Posterior cingulate gyrus (tissue), 11 donors: ENCODE data around the gene CD300LF.

Experiments
- DNase-seq, 10 donors: peaks; one replicate each; pipeline versions ENCODE4 v3.0.0 to v3.0.0-alpha.2; 2020 to 2021; ENCODE audit warnings: mixed read lengths in 3 of 10
- intact Hi-C: fragments of 100-400 bp; cut with DNase I; formaldehyde crosslinking; loops from one replicate; pipeline ENCODE4 v1.15.1; 2023

The CD300LF gene

DNA sequence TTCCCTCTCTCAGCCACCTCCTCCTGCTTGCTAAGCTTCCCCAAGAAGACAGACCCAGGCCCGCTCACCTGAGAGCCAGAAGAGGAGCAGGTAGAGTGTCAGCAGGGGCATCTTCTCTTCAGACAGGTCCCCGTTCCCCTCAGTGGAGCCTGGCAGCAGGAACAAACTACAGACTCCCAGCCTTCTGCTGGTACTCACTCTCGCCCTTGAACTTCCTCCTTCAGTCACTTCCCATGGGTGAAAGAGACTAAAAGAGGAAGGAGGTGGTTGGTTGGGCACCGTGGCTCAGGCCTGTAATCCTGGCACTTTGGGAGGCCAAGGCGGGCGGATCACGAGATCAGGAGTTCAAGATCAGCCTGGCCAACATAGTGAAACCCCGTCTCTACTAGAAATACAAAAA is at the start of gene CD300LF:
TSS of gene CD300LF (minus strand) at position 168 of the 400 bp plus-strand sequence. CDS start at position 111, 57 bp downstream.
- intact Hi-C loops = no loop called here
- DNase-seq = peak in 1 of 10 donors; percentile 84

DNA sequence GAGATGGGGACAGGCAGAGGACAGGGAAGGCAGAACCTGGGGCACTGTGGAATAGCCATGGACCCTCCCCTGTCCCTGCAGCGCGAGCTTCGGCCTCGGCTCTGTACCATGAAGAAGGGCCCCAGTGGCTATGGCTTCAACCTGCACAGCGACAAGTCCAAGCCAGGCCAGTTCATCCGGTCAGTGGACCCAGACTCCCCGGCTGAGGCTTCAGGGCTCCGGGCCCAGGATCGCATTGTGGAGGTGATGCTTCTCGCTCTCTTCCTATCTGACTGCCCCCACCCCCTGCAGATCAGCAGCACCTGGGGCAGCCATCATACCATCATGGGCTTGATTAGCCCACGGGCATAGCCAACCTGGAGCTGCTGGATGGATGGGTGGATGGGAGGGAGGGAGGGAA is 49.2 kb upstream of the CD300LF start:
- no peak for DNase-seq
- intact Hi-C loops = no loop called here

DNA sequence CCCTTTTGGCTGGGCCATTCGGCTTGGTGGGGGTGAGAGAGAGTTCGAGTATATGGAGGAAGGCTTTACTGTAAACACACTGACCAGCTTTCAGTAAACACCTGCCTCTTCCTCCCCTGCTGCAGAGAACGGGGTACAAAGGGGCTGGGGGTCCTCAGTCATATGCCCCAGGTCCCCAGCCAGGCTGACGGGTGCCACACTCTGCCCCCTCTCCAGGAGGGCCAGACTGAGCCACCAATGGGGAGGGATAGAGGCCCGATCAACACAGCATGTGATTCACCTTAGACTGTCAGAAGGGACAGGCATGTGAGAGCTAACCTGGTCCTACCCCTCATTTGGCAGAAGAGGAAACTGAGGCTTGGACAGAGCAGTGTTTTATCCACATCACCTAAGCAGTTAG is 48.7 kb upstream of the CD300LF start:
- DNase-seq = no peak
- intact Hi-C loops = no loop called here

DNA sequence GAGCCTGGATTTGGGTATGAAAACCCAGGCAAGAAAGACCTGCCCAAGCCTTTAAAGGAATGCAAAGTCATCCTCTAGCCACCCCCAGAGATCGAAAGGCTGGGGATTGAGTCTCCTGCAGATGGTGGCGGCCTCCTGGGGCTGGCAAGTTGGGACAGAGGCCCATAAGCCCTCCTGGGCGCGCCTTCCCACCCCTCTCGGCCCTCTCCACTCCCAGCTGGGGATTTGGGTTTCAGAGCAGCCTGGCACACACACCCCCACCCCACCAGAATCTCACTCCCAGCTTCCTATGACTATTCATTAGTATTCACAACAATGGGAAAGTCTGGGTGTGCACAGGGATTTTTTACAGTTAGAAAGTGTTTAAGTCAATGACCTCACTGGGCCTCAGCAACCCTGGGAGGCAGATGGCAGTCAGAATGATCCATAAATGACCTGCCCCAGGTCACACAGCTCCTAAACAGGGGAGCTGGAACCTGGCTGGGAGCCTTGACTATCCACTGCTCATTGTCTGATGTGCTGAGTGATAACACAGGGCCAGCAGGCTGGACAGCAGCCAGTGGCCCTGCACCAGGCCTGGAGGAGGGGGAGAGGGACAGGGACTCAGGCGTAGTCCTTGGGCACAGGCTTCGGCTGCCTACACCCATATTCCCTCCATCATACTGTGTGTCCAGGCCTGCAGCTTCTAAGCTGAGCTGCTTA is 47.8 kb upstream of the CD300LF start:
- intact Hi-C loops = no loop called here
- DNase-seq = peak in 4 of 10 donors; percentile 45 to 92 (median 74)

DNA sequence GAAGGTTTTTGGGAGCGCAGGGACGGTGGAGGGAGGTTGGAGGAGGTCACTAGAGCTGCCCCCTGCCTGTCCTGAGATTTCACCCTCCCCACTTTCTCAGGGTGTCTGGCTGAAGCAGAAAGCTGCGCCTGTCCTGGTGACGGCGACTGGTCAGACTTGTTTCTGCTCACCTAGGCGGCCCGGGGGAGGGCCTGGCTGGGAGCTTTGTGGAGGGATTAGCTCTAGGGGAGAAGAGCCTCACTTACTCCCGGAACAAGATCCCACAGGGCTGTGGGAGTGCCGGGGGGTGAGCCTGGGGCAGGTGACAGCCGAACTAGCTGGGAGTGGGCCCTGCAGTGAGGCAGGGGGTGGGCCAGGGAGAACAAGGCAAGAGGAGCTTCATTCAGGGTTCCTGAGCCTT is 47.2 kb upstream of the CD300LF start:
- DNase-seq = peak in 1 of 10 donors; percentile 58
- intact Hi-C loops = no loop called here

DNA sequence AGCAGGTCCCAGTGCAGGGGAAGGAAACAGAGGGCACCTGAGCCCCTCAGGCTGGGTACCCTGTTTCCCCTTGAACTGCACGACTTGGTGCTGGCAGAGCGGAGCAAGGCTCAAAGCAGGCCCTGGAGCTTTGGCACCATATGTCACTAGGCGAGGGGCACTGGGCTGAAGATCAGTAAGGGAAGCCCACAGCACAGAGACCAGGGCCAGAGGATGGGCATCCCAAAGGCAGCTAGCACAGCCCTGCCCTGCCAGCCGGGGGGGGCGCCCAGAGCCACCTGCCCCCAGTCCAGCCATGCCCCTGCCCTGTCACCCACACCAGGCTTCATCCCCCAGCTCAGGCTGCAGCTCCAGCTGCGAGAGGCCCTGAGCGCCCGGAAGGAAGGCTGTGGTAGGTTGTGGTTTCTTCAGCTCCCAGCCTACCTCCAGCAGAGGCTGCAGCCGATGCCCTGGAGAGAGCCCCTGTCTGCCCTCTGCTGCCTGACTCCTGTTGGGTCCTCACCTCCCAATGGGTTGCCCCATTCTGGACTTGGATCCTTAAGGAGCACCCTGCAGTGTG is 46.6 kb upstream of the CD300LF start:
- peak in 1 of 10 donors; percentile 82 for DNase-seq
- intact Hi-C loops = no loop called here

DNA sequence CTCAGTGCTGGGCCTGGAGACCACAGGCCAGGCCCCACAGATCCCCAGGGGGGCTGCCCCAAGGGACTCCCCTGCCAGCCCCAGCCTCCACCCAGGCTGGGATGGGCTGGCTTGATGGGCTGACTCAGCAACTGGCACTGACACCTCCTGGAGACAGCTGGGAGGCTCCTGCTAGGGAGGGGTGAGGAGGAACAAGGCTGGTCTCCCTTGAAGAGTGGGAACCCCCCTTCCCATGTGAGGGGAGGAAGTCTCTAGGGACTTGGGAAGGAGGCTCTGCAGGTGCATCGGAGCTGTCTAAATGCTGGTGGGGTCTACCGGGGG is 46.1 kb upstream of the CD300LF start:
- DNase-seq = peak in 1 of 10 donors; percentile 87
- intact Hi-C loops = no loop called here

DNA sequence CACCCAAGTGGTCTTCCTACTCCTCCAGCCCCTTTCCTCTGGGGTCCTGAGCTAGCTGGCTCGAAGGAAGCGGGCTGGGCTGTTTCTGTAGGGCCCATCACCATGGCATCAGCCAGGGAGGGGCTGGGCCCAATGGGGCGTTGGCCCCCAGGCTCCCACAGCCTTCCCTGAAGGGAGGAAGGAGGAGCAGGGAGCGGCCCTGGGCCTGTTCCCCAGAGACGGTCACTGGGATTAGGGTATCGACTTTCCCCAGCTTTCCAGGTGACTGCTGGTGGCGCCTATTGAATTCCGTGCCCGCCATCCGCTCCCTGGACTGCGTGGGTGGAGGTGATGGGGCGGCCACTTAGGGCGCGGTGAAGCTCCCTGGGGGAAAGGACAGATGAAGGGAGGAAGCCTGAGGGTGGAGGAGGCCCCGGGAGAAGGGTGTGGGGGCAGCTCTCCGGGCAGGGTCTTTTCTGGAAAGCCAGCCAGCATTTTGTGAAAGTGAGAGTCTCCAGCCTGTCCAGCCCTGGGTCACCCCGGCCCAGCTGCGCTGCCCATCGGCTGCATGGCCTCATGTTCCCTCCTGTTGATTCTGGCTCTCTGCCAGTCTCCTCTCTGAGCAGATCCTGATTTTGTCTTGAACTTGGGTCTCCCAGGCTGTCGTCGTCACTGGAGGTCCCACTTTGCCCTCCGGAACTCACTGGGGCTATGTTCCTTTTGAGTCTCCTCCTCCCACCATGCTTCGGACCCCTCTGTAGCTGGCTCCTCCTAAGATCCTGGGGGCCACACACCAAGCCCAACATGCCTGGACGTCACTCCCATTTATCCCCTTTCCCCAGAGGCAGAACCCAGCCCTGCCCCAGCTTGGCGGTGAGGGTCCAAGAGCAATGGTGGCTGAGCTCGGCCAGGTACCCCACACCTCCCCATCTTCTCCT is 45.5 kb upstream of the CD300LF start:
- peak in 1 of 10 donors; percentile 58 for DNase-seq
- intact Hi-C loops = no loop called here

DNA sequence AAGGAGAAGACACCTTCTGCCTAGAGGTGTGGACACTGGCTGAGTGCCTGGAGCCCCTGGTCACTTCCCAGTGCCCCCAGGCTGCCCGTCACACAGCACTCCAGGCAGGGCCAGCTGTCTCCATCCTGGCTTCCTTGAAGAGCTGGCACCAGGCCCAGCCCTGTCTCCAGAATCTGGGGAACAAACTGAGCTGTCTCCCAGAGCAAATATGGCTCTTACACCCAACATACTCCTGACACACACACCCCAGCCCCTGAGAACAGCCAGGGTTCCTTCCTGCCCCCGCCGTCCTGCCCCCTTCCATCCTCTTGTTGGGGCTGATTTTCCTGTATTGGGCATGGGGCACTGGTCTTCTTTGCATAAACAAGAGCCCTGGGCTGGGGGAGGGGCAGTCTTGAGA is 44.8 kb upstream of the CD300LF start:
- intact Hi-C loops = no loop called here
- peak in 4 of 10 donors; percentile 64 to 92 (median 84) for DNase-seq

DNA sequence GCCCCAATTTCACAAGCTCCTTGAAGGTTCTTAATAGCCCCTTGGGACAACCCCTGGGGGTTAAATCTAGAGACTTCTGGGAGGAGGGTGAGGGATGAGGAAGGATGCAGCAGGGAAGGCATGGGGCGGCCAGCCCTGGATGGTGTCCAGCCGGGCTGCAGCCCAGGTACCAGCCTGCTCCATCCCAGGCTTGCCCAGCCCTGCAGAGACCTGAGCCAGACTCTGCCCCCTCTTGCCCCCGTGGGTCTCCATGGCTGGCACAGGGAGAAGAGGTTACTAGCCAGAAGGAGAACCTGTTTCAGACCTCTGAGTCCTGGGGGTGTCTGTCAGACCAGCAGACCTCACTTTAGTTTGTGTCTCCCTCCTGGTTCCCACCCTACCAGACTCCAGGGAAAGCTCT is 44.2 kb upstream of the CD300LF start:
- intact Hi-C loops = no loop called here
- peak in 1 of 10 donors; percentile 85 for DNase-seq

DNA sequence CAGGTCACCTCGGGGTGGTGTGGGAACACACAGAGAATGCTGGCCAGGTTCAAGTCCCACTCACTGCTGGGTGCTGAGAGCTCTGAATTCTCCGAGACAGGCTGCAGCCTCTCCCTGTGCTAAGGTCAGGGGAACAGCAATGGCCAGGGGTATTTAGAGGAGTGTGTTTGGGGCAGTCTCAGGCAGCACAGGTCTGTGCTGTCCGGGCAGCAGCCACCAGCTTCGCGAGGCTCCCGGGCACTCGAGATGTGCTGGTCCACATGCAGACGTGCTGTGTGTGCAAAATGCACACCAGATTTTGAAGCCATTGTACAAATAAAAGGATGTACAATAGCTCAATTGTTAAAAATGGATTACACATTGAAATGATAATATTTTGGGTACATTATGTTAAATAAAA is 42.8 kb upstream of the CD300LF start:
- intact Hi-C loops = no loop called here

DNA sequence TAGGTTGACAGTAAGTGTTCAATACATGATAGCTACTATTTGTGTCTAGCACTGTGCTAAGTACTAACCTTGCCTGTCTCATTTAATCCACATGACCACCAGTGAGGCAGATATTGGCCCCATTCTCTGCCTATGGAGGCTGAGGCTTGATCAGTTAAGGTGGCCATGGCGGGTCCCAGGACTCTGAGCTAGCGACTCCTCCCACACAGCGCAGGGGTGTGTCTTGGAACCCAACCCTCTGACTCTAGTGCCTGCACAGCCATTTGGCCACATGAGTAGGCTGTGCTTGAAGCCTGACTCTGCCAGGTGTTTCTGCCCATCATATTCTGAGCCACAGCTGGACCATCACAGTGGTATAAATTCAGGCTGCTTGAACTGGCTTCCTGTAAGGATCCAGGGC is 42.1 kb upstream of the CD300LF start:
- intact Hi-C loops = no loop called here

More for the DNA sequence above, 42.8 kb upstream of the CD300LF start:
- DNase-seq = peak in 1 of 10 donors; percentile 84

DNA sequence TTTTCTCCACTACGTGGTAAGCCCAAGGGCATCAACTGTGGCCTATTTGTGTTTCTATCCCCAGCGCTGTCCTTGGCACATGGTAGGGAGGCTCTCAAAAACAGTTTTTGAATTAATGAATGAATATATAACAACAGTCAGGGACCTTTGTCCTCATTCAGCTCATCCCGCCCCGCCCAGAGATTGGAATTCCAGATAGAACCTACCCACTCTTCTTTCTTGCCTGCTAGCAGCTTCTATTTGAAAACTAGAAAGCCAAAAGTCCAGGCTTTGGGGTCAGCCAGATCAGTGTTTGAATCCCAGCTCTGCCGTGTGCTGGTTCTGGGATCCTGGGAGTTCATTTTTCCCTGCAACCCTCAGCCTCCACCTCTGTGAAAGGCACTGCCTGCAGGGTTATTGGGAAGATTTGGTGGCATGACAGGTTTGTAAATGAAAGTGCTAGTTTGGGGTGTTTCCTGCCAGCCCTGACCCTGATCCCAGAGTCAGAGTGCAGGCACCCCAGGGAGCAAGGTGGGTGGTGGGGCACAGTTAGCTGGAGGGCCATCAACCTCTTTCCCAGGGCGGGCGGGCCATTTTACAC is 40.2 kb upstream of the CD300LF start:
- intact Hi-C loops = no loop called here
- DNase-seq = peak in 1 of 10 donors; percentile 76

More for the DNA sequence above, 42.1 kb upstream of the CD300LF start:
- DNase-seq = no peak

DNA sequence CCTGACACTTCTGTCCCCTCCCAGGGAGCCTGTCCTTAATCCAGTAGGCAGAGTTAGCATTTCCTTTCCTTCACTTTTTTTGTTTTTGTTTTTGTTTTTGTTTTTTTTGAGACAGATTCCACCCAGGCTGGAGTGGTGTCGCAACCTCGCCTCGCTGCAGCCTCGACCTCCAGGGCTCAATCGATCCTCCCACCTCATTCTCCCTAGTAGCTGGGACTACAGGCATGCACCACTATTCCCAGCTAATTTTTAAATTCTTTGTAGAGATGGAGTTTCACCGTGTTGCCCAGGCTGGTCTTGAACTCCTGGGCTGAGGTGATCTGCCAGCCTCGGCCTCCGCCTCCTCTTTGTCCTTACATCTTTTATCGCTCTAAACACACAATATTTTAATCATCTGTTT is 39.7 kb upstream of the CD300LF start:
- intact Hi-C loops = no loop called here
- DNase-seq = no peak

DNA sequence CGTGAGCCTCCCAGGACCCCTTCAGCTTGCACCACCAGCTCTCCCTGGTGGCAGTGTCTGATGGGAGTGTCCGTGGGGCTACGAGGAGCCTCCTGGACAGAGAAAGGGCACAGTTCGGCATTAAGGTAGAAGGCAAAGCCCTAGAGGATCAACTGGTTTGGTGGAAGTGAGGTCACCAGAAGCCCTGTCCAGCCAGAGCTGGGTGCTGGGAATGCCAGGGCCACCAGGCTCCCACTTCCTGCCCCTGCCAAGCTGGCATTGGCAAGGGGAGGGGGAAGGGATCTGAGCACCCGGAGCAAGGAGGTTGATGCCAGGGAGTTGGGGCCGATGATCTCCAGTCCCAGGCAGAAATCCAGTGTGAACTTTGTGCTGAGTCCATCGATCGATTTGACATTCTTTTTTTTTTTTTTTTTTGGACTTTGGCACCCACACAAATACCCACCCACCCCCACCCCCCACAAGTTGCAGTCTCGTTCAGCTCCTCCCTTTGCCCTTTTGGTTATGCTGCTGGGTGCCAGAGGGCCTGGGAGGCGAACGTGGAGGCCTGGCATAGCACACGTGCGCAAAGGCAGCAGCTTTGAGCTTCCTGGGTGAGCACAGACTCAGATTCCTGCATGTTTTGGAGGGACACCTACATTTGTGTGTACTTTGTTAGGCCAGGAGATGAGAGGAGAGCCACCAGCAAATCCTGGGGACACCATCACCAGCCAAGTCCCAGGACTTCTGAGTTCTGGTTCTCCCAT is 37.8 kb upstream of the CD300LF start:
- DNase-seq = peak in 5 of 10 donors; percentile 34 to 93 (median 63)

DNA sequence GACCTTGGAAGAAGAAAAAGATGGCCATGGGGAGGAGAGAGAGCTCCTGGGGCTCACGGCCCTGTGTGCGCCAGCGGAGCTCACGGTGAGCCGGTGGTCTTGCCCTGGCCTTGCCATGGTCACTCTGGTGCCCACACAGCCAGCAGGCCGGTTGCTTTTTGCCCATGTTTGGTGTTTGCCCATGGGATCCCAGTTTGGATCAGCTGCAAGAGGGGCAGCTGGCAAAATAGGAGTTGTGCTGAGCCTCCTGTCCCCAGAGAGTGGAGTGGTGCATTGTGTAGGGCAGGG is 37.3 kb upstream of the CD300LF start:
- intact Hi-C loops = loop anchor here (2.0 kb wide), 1 partner anchor 15 kb away; no protein-coding TSS in a partner anchor
- DNase-seq = peak in 1 of 10 donors; percentile 67

More for the DNA sequence above, 37.8 kb upstream of the CD300LF start:
- intact Hi-C loops = loop anchor here (2.0 kb wide), 1 partner anchor 14 kb away; no protein-coding TSS in a partner anchor

DNA sequence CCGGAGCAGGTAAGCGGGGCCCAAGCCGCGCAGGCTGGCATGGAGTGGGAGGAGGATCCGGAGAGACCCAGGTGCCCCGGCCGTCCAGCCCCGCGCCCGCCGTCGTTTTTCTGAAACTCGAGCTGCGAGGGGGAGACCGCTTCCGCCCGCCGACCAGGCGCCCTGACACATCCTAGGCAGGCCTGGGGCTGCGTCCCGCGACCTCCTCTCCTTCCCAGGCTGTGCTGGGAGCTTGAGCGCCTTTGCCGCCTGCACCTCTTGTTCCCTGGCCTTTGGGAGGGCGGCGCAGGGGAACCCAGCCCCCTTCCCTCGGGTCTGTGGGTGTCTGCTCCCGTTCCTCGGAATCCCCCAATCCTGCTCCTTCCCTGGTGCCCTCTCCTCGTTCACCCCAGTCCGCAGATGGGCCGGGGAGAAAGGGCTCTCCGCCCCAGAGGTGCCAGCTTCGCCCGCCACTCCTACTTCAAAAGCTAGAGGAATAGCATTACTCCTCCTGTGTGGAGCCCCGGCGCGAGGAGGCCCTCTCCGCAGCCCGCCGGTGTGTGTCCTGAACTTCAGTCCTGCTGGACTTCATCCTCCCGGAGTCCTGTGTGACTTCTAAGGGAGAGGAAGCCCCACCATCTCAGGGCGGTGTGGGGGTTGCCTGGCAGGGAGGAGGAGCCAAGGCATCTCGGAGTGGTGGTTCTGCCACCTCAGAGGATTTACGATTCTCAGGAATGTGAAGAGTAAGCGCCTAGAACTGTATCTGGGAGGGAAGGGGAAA is 36.7 kb upstream of the CD300LF start:
- DNase-seq = peak in 3 of 10 donors; percentile 70 to 83 (median 72)

DNA sequence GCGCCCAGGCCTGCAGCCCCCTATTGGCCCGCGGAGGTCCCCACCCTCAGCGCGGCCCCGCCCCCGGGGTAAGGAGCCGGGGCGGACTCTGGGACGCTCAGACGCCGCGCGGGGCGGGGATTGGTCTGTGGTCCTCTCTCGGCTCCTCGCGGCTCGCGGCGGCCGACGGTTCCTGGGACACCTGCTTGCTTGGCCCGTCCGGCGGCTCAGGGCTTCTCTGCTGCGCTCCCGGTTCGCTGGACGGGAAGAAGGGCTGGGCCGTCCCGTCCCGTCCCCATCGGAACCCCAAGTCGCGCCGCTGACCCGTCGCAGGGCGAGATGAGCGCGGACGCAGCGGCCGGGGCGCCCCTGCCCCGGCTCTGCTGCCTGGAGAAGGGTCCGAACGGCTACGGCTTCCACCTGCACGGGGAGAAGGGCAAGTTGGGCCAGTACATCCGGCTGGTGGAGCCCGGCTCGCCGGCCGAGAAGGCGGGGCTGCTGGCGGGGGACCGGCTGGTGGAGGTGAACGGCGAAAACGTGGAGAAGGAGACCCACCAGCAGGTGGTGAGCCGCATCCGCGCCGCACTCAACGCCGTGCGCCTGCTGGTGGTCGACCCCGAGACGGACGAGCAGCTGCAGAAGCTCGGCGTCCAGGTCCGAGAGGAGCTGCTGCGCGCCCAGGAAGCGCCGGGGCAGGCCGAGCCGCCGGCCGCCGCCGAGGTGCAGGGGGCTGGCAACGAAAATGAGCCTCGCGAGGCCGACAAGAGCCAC is 36.0 kb upstream of the CD300LF start, which contains the start of gene NHERF1:
TSS of gene NHERF1 (plus strand) at position 100 of the 750 bp plus-strand sequence. CDS start at position 319, 219 bp downstream.
- intact Hi-C loops = no loop called here
- DNase-seq = peak; percentile 85 to 99 (median 88)

More for the DNA sequence above, 36.7 kb upstream of the CD300LF start:
- intact Hi-C loops = loop anchor here (2.0 kb wide), 1 partner anchor 15 kb away; no protein-coding TSS in a partner anchor

DNA sequence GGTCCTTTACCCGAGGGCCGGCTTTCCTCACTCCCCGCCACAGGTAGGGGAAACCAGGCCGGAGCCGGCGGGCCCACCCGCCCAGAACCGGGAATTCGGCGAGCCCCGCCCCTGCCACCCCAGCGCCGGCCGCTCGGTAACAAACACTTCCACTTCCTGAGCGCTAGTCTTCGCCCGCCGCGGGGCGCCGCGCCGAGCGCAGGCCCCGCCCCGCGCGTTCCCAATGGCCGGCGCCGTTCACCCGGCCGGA is 35.5 kb upstream of the CD300LF start:
- intact Hi-C loops = no loop called here
- DNase-seq = no peak
